Endothelial cell (in vitro differentiated cells): Measurements from ENCODE around the gene TRDN. TPM values are rescaled to one million over a fixed set of nuclear protein-coding genes. Genes with fewer than 3 reads are reported as not detected.
"Not testable (repeated sequence)": the region's sequence is repeated elsewhere in the genome, so short reads cannot be mapped to it uniquely, and the experiment has no call there.

ENCODE experiments used
- DNase-seq: peaks from one replicate; pipeline ENCODE4 v3.0.0; 2021; ENCODE audit warnings: low spot score
- H3K27ac Mint-ChIP-seq: one replicate; pipeline ENCODE4 v1.8.0; 2021; ENCODE audit warnings: mixed read lengths, inconsistent platforms; ENCODE audit not compliant: unreplicated experiment
- H3K27me3 Mint-ChIP-seq: one replicate; pipeline ENCODE4 v1.8.0; 2021; ENCODE audit warnings: mild to moderate bottlenecking, moderate library complexity, mixed read lengths, inconsistent platforms; ENCODE audit not compliant: unreplicated experiment
- H3K36me3 Mint-ChIP-seq: one replicate; pipeline ENCODE4 v1.8.0; 2021; ENCODE audit warnings: mild to moderate bottlenecking, low read depth, mixed read lengths, inconsistent platforms; ENCODE audit not compliant: unreplicated experiment
- H3K4me1 Mint-ChIP-seq: one replicate; pipeline ENCODE4 v1.8.0; 2021; ENCODE audit warnings: mild to moderate bottlenecking, mixed read lengths, inconsistent platforms; ENCODE audit not compliant: unreplicated experiment
- H3K4me3 Mint-ChIP-seq: one replicate; pipeline ENCODE4 v1.8.0; 2021; ENCODE audit warnings: mild to moderate bottlenecking, mixed read lengths, inconsistent platforms; ENCODE audit not compliant: unreplicated experiment
- H3K9me3 Mint-ChIP-seq: one replicate; pipeline ENCODE4 v1.8.0; 2021; ENCODE audit warnings: mixed read lengths, inconsistent platforms; ENCODE audit not compliant: unreplicated experiment
- total RNA-seq: library from RNA; stranded (reverse); fragmentation: NEBNext Ultra II Directional; extraction: Animal tissue kit (Norgen Biotek cat#: 25700); gene quantifications from one replicate; pipeline ENCODE4 v1.2.1, GENCODE V29; 2021; ENCODE audit not compliant: unreplicated experiment
- TF ChIP-seq, protein P1 (sequence below): fragments of 200-600 bp; sonication (generic); IDR thresholded peaks from one replicate; pipeline ENCODE4 v1.5.0; 2021; ENCODE audit warnings: antibody characterized with exemption; ENCODE audit not compliant: unreplicated experiment

The TRDN gene
- total RNA-seq, 1 donor from 2014 or later = 9.1 TPM

- TF ChIP-seq, protein P1, sequence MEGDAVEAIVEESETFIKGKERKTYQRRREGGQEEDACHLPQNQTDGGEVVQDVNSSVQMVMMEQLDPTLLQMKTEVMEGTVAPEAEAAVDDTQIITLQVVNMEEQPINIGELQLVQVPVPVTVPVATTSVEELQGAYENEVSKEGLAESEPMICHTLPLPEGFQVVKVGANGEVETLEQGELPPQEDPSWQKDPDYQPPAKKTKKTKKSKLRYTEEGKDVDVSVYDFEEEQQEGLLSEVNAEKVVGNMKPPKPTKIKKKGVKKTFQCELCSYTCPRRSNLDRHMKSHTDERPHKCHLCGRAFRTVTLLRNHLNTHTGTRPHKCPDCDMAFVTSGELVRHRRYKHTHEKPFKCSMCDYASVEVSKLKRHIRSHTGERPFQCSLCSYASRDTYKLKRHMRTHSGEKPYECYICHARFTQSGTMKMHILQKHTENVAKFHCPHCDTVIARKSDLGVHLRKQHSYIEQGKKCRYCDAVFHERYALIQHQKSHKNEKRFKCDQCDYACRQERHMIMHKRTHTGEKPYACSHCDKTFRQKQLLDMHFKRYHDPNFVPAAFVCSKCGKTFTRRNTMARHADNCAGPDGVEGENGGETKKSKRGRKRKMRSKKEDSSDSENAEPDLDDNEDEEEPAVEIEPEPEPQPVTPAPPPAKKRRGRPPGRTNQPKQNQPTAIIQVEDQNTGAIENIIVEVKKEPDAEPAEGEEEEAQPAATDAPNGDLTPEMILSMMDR = no peak
- Mint-ChIP-seq H3K4me1 (no peaks in the 10 kb centered on the region), H3K36me3 (peaks cover 4% of the 10 kb centered on the region), H3K27me3 (peaks cover 2% of the 10 kb centered on the region), H3K4me3 (no peak overlapping the region), H3K9me3 (no peaks in the 10 kb centered on the region), H3K27ac (no peak overlapping the region)
- DNase-seq = no peak
Observed at GRCh38 chr6:123569575-123569974, 67.2 kb downstream of the TRDN start.

GRCh38 chr6:123565529-123565928, 71.2 kb downstream of the TRDN start:
- no peak overlapping the region for H3K4me3 Mint-ChIP-seq
- H3K27me3 Mint-ChIP-seq = peaks cover 4% of the 10 kb centered on the region
- peaks cover 4% of the 10 kb centered on the region for H3K36me3 Mint-ChIP-seq
- H3K4me1 Mint-ChIP-seq = peaks cover 8% of the 10 kb centered on the region
- no peak for DNase-seq
- no peaks in the 10 kb centered on the region for H3K9me3 Mint-ChIP-seq
- TF ChIP-seq, protein P1 = no peak
- H3K27ac Mint-ChIP-seq = no peak overlapping the region

DNA sequence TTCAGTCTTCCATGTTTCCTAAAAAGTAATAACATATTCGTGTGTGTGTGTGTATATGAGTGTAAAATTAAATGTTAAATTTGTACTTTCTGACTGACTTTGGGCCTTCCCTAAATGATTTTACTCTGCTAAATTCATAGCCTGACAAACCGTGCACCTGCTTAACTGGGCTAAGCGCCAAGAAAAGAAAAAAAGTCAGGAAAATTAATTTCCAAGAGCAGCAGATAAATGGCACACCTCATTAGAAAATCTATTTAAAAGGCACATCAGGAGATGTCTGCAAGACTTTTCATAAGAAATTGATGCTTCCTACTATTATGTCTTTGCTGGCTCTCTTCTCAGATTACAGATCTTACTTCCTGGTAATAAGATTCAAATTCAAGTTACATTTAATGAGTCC, 72.4 kb downstream of the TRDN start:
- Mint-ChIP-seq H3K4me1 (peaks cover 12% of the 10 kb centered on the region), H3K9me3 (no peaks in the 10 kb centered on the region), H3K27ac (no peak overlapping the region), H3K36me3 (peaks cover 4% of the 10 kb centered on the region), H3K27me3 (peaks cover 4% of the 10 kb centered on the region), H3K4me3 (no peak overlapping the region)
- TF ChIP-seq, protein P1 = no peak
- DNase-seq = no peak

- Mint-ChIP-seq H3K27me3 (peaks cover 11% of the 10 kb centered on the region), H3K4me3 (no peak overlapping the region), H3K9me3 (no peaks in the 10 kb centered on the region), H3K36me3 (peaks cover 14% of the 10 kb centered on the region), H3K27ac (no peak overlapping the region), H3K4me1 (peaks cover 18% of the 10 kb centered on the region)
- no peak for DNase-seq
- TF ChIP-seq, protein P1 = no peak
Observed at GRCh38 chr6:123562677-123563076, 74.1 kb downstream of the TRDN start.

DNA sequence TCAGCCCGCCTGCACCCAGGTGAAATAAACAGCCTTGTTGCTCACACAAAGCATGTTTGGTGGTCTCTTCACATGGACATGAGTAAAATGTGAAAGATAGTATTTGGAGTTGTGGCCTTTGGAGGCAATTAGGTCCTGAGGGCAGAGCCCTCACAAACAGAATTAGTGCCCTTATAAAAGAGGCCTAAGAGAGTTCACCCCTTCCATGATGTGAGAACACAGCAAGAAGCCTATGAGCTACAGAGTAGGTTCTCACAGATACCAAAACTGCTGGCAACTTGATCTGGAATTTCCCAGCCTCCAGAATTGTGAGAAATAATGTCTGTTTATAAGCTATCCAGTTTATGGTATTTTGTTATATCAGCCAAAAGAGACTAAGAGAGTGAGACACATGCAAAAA, 74.5 kb downstream of the TRDN start:
- Mint-ChIP-seq H3K4me1 (peaks cover 18% of the 10 kb centered on the region), H3K4me3 (no peak overlapping the region), H3K27ac (no peak overlapping the region), H3K36me3 (peaks cover 12% of the 10 kb centered on the region), H3K9me3 (no peaks in the 10 kb centered on the region), H3K27me3 (peaks cover 10% of the 10 kb centered on the region)
- DNase-seq = no peak
- TF ChIP-seq, protein P1 = no peak

DNA sequence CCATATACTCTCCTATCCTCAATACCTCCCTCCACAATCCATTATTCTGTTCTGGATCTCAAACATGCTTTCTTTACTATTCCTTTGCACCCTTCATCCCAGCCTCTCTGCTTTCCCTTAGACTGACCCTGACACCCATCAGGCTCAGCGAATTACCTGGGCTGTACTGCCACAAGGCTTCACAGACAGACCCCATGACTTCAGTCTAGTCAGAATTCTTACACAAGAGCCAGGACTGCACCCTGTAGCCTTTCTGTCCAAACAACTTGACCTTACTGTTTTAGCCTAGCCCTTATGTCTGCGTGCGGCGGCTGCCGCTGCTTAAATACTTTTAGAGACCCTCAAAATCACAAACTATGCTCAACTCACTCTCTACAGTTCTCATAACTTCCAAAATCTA, 76.9 kb downstream of the TRDN start:
- not testable (repeated sequence) for DNase-seq, H3K9me3 Mint-ChIP-seq, H3K4me3 Mint-ChIP-seq, H3K27me3 Mint-ChIP-seq, H3K27ac Mint-ChIP-seq
- Mint-ChIP-seq H3K36me3 (peaks cover 16% of the 10 kb centered on the region), H3K4me1 (peaks cover 18% of the 10 kb centered on the region)

GRCh38 chr6:123557474-123557873, 79.3 kb downstream of the TRDN start:
- H3K9me3 Mint-ChIP-seq, DNase-seq, H3K27me3 Mint-ChIP-seq, H3K4me3 Mint-ChIP-seq: not testable (repeated sequence)
- Mint-ChIP-seq H3K27ac (peak overlapping the region; percentile 39), H3K4me1 (peaks cover 20% of the 10 kb centered on the region), H3K36me3 (peaks cover 16% of the 10 kb centered on the region)
